NOMO-1 treated with DMSO at 0.1 percent for 48 hours (cell line): ENCODE measurements around the gene PTPRT.

Experiments used
- DNase-seq: peaks from one replicate; lab custom pipeline; 2025; ENCODE audit not compliant: unreplicated experiment; lab: John Stamatoyannopoulos, UW

PTPRT gene

DNA sequence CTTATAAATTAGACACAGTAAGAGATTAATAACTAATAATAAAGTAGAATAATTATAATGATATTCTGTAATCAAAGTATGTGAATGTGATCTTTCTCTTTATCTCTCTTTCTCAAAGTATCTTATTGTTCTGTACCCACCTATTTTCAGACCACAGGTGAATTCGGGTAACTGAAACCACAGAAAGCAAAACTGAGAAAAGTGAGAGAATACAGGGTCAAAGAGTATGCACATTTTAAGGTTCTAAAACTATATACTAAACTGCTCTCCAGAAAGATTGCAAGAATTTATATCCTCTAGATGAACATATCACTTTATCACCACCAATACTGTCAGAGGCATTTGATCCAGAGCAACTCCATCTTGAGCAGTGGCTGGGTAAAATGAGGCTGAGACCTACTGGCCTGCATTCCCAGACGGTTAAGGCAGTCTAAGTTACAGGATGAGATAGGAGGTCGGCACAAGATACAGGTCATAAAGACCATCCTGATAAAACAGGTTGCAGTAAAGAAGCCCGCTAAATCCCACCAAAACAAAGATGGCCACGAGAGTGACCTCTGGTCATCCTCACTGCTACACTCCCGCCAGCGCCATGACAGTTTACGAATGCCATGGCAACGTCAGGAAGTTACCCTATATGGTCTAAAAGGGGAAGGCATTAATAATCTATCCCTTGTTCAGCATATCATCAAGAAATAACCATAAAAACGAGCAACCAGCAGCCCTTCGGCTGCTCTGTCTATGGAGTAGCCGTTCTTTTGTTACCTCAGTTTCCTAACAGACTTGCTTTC, 211.3 kb downstream of the PTPRT start:
- DNase-seq, result no peak

DNA sequence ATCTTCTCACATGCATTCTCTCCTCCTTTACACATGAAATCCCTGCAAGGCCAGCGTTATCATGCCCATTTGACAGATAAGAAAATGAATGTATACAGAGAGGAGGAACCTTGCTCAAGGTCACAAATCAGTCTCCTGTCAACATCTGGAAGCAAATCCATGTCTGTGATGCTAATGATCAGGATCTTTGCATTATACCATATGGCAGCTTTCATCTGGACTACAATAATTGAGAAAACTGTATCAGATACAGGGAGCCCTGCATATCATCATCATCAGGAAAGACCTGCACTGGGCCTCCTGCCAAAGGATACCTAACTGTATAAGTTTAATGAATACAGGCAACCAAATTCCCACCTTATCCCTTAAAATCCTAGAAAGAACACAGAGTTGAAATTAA, 213.7 kb downstream of the PTPRT start:
- no peak for DNase-seq

DNA sequence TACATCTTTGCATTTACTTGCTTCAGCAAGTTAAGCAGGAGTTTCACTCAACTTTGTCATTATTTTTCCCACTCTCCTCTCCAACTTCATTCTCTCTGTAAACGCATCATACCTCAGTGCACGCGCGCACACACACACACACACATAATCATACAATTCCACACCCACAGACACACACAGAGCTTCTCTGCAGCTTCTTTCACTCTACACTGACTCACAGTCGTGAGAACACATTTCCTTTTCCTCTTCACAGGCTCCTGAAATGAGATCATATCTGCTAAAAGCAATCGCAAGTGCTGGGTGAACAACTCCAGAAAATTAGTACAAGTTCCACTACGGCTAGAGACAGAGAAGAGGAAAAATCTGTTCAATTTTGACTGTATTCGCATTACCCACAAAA, 215.4 kb downstream of the PTPRT start:
- no peak for DNase-seq

DNA sequence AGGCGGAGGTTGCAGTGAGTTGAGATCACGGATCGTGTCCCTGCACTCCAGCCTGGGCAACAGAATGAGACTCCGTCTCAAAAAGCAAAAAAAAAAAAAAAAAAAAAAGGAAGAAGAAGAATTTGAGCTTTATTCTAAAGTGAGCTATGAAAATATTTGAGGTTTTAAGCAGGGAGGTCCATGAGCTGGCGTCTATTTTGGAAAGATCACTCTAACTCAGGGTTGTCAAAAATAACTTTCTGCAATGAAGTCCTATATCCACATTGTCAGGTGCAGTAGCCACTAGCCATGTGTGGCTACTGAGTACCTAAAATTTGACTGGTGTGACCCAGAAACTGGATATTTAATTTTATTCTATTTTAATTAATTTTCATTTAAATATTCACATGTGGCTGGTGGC, 217.1 kb downstream of the PTPRT start:
- no peak for DNase-seq

DNA sequence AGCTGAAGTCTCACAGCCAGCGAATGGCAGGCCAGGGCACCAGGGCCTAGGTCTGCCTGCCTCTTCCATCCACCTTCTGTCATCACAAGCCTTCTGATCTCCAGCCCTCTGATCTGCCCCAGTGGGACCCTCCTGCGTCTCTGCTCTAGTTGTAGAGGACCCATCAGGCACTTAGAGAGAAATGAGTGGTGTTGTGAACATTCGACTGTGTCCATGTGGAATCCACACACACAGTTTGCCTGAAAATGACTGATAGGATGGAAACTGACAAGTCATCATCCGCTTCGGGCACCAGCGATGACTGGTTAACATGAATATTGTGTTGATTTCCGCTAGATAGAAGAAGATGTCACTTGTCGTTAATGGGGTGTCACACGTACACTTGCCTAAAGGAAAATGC, 221.0 kb downstream of the PTPRT start:
- no peak for DNase-seq

DNA sequence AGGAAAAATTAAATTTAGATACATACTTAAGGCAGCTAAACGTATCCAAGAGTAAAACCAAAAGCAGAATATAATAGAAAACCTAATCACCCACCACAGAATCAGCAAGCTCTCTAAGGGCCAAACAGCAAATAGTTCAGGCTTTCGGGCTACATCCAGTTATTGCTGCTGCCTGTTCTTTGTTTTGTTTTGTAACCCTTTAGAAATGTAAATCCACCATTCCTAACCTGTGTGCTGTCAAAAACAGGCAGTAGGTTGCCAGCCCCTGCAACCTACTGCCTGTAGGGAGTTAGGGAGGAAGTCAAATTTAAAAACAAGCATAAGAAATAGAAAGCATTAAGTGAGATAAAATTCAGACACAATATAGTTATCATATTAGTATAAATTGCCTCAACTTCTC, 225.9 kb downstream of the PTPRT start:
- no peak for DNase-seq

DNA sequence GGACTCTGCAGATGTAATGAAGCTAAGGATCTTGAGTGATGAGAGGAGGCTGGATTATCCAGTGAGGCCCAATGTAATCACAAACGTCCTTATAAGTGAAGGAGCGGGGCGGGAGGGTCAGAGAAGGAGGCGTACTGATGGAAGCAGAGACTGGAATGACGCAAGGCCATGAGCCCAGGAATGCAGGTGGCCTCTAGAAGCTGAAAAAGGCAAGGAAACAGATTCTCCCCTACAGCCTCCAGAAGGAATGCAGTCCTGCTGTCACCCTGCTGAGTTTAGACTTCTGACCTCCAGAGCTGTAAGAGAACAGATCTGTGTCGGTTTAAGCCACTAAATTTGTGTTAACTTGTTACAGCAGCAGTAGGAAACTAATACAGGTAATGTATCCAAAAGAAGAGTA, 227.9 kb downstream of the PTPRT start:
- DNase-seq, result no peak

DNA sequence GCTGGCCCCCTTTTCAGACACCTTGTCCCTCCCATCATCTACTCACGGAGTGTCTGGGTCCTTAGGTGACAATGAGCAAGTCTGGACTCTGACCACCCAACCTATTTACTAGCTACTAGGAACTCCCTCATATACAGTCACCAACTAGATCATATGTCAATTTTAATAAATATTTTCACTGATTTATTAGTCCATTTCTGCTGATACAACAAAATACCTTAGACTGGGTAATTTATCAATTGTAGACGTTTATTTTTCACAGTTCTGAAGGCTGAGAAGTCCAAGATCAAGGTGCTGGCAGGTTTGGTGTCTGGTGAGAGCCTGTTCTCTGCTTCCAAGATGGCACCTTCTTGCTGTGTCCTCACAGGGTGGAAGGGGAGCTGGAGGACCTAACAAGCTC, 229.7 kb downstream of the PTPRT start:
- DNase-seq, result no peak

DNA sequence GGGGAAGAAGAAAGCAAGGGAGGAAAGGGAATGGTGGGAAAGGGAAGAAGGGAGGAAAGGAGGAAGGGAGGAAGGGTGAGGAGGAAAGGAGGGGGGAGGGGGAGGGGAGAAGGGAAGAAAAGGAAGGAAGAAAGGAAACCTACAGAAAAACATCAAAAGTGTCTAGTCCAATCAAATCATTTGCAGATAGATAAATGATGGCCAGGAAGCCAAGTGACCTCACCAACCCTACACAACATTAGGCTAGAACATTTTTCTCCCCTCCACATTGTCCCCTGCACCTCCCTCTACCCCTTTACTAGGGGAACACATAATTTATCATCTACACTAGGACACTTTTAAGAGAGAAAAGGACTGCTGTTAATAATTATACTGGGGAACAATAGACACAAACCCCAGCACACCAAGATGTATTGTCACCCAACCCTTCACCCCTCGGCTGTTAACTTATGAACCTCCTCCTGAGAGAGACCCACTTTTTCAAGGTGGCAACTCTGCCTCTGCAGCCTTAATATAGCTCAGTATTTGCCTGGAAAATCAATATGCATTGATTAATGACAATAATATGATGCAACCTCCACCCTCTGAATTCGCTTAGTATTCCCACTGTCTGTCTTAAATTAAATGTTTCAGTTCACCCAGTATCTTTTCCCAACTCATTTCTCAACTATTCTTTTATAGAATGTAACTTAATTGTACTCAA, 231.2 kb downstream of the PTPRT start:
- DNase-seq, result no peak

DNA sequence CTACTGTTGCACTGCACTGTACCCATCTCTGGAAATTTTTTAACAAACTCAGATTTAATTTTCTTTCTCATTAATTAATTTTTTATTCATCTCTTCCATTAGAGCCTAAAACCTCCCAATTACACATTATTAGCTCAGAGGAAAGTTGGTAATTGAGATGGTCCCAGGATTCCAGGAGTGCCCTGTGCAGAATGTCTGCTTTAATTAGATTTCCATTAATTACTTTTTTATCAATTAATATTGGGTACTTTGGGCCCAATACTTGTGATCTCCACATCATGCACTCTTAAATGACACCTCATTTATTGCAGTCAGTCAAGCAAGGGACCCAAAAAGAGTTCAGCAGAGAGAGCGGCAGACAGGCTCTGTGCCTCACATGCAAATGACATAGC, 232.0 kb downstream of the PTPRT start:
- DNase-seq, result no peak

DNA sequence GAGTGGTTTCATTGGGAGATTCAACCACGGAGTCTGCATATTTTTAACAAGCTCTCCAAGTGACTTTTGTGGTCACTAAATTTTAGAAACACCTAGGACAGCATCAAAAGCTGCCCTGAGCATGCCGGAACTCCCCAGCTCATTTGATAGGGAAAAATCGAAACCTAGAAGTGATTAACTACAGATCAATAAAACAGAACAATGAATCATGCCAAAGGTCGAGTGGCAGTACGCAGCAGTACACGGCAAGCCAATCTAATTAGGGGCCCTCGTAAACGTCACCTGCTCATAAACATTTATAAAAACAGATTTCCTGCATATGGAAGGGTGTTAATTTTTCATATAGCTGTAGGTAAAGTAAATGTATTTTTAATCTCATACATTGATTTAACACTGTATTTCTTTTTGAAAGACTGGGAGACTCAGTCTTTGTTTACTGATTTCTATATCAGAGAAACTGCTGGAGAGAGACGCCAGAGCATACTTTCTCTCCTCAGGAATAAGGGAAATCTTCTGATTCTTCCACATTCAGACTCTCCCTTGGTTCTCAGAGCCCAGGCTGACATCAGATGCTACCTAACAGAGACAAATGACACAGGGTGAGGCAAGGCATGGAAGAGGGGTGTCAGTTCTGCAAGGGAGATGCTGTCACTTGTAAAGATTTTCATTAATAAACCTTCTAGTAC, 232.5 kb downstream of the PTPRT start:
- no peak for DNase-seq

DNA sequence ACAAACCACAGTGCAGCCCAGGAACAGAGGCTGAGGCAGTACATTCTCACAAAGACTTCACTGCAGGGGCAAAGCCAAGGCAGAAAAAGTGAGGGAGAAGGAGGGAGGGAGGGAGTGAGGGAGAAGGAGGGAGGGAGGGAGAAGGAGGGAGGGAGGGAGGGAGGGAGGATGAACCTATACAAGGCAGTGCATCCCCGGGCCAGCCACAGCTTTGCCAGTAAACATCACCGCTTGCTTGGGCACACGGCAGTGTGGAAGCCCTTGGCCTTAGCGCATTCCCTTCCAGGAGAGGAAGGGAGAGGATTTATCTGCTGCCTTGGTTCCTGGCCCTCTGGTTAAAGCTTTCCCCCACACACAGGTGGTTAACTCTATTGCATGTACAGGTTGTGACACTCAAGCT, 234.0 kb downstream of the PTPRT start:
- DNase-seq, result no peak

DNA sequence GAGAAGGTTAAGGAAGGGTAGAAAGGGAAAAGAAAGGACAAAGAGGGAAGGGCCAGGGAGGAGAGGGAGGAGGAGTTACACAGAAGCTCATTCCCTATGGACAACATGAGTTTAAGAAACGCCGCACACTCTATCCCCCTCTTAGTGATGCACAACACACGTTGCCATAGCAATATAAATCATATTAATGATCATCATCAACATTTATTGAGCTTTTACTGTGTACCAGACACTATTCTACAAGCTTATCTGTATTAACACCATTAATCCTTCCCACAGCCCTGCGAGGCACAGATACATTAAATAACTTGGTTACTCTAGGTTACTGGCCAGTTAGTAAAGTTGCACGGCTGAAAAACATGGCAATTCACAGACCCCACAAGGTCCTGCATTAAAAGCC, 234.8 kb downstream of the PTPRT start:
- no peak for DNase-seq

DNA sequence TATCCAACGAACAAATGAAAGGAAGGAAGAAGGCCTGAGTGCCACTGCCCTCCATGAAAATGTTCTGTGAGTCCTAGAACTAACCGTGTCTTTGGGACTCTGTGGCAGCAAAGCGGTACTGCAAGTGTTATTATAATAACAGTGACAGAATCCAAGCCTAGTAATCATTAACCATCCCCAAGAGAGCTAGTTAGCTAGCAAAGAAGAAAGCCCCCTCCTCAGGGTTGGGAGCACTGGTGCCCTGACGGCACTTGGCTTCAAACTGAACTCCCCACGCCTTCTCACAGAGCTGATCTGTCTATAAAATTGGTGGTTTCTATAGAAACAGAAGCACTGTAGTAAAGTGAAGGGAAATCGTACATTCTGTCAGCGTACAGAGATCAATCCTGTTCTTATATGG, 239.8 kb downstream of the PTPRT start:
- DNase-seq, result no peak

DNA sequence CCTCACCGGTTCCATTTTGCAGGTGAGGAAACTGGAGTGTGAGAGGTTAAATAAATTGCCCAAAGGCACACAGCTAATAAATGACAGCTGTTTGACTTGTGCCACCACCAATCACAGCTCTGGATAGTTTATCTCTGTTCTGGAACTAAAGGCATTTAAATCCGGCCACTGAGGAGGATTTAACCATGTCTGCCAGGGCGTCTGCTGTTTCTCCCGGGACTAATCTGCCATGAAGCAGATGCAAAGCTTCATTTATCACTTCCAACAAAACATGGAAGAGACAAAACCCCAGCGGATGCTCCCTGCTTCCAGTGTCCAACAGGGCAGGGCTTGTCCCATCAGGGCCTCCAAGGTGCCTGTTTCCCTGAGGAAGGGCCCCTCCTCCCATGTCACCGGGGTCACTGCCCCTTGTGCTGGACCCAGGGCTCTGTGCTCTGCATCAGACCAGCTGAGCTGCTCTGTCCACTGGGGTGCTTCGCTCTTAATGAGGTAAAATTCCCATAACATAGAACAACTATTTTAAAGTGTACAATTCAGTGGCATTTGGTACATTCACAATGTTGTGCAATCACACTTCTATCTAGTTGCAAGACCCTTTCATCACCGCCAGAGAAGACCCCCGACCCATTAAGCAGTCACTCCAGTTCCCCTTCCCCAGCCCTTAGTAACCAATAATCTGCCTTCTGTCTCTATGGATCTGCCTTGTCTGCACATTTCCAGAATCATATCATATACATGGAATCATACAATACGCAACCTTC, 244.3 kb downstream of the PTPRT start:
- no peak for DNase-seq

DNA sequence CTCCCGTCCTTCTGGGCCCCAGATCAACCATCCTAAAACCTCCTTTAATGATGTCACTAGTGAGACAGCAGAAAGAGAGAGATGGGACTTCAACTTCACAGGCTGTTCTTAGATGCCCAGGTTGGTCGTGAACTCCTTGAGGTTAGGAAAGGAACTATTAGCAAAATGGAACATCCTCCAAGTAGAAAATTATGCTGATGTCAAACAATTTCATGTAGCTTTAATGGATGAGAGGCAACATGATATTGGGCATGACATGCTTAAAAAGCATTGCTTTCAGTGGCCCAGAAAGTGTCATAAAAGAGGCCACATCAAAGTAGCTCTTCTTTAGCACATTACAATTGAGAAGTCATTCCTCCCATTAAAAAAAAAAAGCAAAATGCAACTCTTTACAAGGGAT, 248.1 kb downstream of the PTPRT start:
- no peak for DNase-seq

DNA sequence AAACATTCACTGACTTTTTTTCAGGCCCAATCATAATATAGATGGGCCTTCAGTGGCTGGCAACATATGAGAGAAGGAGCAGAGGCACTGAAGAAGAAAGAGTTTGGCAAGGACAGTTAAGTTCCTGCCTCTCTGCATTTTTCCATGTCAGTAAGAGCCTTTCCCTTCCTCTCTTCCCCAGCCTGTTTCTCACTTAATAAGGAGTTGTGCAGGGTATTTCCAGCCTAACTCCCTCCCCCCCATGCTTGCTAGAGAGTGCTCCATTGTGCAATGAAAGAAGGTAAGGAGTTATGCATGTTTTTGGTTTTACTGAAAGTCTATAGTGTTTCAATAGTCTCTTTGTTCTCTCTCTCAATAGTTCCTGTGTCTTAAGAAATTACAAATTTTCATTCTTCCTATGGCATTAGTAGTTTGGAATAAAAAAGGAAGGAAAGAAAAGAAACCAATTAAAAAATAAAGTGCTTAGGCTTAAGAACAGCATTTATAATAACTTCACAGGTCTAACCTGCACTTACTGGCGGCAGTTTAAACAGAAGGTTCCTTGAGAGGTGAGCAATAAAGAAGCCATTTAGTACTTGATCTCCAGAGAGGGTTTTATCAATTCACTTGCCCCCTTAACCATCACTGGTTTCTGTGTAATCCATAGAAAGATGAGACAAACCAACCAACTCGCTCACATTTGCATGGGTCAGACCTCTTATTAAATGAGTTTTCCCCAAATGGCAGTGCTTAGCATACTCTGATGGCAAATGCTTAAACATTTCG, 251.1 kb downstream of the PTPRT start:
- no peak for DNase-seq

DNA sequence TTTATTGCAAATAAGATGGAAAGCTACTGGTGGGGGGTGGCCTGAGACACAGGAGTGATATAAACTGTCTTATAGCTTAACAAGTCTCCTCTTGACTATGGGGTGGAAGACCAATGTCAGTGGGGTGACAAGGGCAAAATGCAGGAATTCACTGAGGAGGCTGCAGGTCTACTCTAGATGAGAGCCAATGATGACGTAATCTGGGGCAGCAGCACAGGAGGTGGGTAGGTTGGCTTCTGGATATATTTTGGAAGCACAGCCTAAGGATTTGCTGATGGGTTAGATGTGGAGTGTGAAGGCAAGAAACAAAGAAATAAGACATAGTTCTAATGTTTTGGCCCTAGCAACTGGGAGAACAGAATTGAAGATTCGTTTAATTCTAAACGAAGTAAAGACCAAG, 253.2 kb downstream of the PTPRT start:
- no peak for DNase-seq

DNA sequence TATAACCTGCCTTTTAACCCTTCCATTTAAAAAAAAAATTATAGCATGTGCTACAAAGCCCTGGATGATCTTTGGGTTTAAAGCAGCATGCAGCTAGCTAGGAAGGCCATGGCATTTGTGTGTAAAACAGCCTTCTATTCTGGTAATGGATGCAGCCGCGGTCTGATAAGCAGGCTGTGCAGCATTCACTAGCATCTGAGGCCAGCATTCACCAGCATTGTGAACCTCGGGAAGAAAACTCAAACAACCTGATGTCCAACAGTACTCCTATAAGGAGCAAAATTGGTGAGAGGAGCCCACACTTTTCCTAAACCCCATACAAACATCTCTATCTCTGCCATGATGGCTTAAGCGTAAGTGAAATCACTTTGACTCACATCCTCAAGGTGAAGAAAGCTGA, 265.5 kb downstream of the PTPRT start:
- DNase-seq, result no peak

DNA sequence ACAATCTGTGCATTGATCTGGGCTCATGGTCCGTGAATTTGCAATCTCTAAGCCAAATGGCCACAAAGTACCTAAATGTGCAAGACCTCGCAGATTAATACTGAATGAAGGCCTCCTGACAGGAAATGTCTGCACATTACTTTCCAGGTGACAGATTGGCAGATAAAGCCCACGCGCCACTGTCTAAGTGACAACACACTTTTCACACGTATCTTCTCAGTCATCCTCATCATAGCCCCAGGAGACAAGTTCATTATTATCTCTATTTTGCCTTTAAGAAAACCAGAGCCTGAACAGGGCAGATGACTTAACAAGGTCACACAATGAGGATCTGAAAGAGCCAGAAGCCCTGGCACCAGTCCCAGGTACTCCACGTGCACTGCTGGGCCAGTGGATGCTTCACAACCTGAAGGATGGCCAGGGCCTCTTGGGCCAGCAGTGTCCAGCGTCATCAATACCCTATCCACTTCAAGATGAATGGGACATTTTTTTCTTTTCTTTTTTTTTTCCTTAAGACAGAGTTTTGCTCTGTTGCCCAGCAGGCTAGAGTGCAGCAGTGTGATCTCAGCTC, 266.3 kb downstream of the PTPRT start:
- DNase-seq, result no peak
